Measurements from ENCODE around the gene CLEC4D.

DNA sequence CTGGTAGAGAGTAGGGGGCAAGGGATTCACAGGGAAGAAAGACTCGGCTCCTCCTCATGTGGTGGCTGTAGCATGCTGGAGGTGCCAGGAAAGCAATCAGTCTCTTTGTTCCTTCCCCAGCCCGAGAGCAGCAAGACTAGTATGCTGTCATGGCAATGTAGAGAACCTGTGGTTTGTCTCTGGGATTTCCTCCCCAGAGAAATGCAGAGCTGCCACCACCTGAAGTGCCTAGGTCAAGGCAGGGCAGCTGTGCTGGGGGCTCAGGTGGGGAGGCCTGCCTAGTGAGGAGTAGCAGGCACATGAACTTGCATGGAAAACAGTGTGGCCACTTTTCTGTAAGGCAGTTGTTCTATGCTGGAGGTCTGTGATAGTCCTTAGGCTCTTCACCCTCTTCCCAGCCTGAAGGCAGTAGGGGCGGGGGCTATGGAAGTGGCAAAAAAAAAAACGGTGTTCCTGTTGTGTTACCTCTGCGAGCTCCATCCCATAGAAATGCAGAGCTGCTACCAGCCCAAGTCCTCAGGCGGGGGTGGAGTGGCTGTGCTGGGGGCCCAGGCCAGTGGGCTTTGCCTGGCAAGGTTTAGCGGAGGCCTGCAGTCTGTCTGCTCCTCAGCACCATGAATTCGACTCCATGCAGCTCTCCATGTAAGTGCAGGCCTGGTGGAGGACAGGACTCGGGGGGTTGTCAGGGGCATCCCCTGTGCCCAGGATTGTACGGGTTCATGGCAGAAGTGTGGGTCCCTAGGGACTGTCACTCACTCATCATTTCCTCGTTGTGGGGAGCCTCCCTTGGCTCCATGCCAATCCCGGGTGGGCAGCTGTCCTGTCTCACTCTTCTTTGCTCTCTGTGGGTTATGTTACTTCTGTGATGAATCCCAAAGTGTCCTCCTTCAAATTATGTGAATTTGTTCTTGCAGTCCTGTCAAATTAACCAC, 4.1 kb upstream of the CLEC4D start:
- TF ChIP-seq, protein P1, sequence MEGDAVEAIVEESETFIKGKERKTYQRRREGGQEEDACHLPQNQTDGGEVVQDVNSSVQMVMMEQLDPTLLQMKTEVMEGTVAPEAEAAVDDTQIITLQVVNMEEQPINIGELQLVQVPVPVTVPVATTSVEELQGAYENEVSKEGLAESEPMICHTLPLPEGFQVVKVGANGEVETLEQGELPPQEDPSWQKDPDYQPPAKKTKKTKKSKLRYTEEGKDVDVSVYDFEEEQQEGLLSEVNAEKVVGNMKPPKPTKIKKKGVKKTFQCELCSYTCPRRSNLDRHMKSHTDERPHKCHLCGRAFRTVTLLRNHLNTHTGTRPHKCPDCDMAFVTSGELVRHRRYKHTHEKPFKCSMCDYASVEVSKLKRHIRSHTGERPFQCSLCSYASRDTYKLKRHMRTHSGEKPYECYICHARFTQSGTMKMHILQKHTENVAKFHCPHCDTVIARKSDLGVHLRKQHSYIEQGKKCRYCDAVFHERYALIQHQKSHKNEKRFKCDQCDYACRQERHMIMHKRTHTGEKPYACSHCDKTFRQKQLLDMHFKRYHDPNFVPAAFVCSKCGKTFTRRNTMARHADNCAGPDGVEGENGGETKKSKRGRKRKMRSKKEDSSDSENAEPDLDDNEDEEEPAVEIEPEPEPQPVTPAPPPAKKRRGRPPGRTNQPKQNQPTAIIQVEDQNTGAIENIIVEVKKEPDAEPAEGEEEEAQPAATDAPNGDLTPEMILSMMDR (IDR thresholded peaks at IDR 0.05 in 2 of 3, conservative IDR thresholded peaks at IDR 0.05 in 1 of 3; ENCODE audit: borderline replicate concordance in 1 of 3, insufficient read depth in 1 of 3, low read depth in 2 of 3, low read length in 2 of 3): no peak
- TF ChIP-seq EZH2phosphoT487 (IDR thresholded peaks at IDR 0.05; ENCODE audit: borderline replicate concordance): no peak
- TF ChIP-seq EZH2 (IDR thresholded peaks at IDR 0.05): no peak
- no peak for TF ChIP-seq JUND (IDR thresholded peaks at IDR 0.05)
- no peak for TF ChIP-seq POLR2A (IDR thresholded peaks at IDR 0.05; ENCODE audit: borderline replicate concordance, extremely low read depth, insufficient read depth, insufficient read length)
- TF ChIP-seq, protein P2, sequence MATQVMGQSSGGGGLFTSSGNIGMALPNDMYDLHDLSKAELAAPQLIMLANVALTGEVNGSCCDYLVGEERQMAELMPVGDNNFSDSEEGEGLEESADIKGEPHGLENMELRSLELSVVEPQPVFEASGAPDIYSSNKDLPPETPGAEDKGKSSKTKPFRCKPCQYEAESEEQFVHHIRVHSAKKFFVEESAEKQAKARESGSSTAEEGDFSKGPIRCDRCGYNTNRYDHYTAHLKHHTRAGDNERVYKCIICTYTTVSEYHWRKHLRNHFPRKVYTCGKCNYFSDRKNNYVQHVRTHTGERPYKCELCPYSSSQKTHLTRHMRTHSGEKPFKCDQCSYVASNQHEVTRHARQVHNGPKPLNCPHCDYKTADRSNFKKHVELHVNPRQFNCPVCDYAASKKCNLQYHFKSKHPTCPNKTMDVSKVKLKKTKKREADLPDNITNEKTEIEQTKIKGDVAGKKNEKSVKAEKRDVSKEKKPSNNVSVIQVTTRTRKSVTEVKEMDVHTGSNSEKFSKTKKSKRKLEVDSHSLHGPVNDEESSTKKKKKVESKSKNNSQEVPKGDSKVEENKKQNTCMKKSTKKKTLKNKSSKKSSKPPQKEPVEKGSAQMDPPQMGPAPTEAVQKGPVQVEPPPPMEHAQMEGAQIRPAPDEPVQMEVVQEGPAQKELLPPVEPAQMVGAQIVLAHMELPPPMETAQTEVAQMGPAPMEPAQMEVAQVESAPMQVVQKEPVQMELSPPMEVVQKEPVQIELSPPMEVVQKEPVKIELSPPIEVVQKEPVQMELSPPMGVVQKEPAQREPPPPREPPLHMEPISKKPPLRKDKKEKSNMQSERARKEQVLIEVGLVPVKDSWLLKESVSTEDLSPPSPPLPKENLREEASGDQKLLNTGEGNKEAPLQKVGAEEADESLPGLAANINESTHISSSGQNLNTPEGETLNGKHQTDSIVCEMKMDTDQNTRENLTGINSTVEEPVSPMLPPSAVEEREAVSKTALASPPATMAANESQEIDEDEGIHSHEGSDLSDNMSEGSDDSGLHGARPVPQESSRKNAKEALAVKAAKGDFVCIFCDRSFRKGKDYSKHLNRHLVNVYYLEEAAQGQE (IDR thresholded peaks at IDR 0.05; ENCODE audit: low read depth): no peak
- no peak for TF ChIP-seq POLR2AphosphoS5 (IDR thresholded peaks at IDR 0.05; ENCODE audit: low read depth, low read length)
- no peak for TF ChIP-seq SIN3A (IDR thresholded peaks at IDR 0.05; ENCODE audit: low read depth)
- no peak for TF ChIP-seq ZNF274 (IDR thresholded peaks at IDR 0.05; ENCODE audit: low read depth, low read length)
- TF ChIP-seq, protein P3, sequence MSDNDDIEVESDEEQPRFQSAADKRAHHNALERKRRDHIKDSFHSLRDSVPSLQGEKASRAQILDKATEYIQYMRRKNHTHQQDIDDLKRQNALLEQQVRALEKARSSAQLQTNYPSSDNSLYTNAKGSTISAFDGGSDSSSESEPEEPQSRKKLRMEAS (IDR thresholded peaks at IDR 0.05): no peak
- no peak for TF ChIP-seq EGR1 (IDR thresholded peaks at IDR 0.05; ENCODE audit: low read depth)
- no peak for TF ChIP-seq ZFX (IDR thresholded peaks at IDR 0.05)
- no peak for TF ChIP-seq TCF7L2 (IDR thresholded peaks at IDR 0.05; ENCODE audit: borderline replicate concordance, extremely low read depth, insufficient read depth, insufficient read length)
- TF ChIP-seq CEBPB (IDR thresholded peaks at IDR 0.05; ENCODE audit: low read depth): no peak

All from HCT116 (cell line).